Fibroblast of skin of left biceps (primary cell): ENCODE data around the gene UAP1.

Experiments
- DNase-seq, 2 experiments: peaks; one replicate each; pipeline ENCODE4 v3.0.0-alpha.2; 2013; ENCODE audit warnings: low read depth in 2 of 2

The UAP1 gene

GRCh38 chr1:162561616-162562469 is at the start of gene UAP1:
TSS of gene UAP1 (plus strand) at chr1:162561722. CDS start at chr1:162566069, 4,347 bp downstream.
- no peak for DNase-seq

- DNase-seq, result no peak
These were observed 34.2 kb upstream of the UAP1 start for GRCh38 chr1:162527314-162527713.

- DNase-seq, result no peak
These were observed 31.1 kb upstream of the UAP1 start for GRCh38 chr1:162530307-162530987.

GRCh38 chr1:162530988-162531319 is 30.6 kb upstream of the UAP1 start:
- no peak for DNase-seq

GRCh38 chr1:162535501-162535900 is 26.0 kb upstream of the UAP1 start:
- peak in 1 of 2 experiments; percentile 15 for DNase-seq

GRCh38 chr1:162536511-162536910 is 25.0 kb upstream of the UAP1 start:
- DNase-seq, result peak in 1 of 2 experiments; percentile 56

GRCh38 chr1:162537216-162537615 is 24.3 kb upstream of the UAP1 start:
- no peak for DNase-seq

GRCh38 chr1:162538815-162539431 is 22.6 kb upstream of the UAP1 start:
- DNase-seq, result peak; percentile 91 to 93

GRCh38 chr1:162541619-162542141 is 19.8 kb upstream of the UAP1 start:
- DNase-seq, result peak; percentile 95

GRCh38 chr1:162543228-162543627 is 18.3 kb upstream of the UAP1 start:
- DNase-seq, result no peak

- DNase-seq, result no peak
These were observed 13.4 kb upstream of the UAP1 start for GRCh38 chr1:162548170-162548569.

GRCh38 chr1:162549001-162549400 is 12.5 kb upstream of the UAP1 start:
- no peak for DNase-seq

- no peak for DNase-seq
These were observed 10.6 kb upstream of the UAP1 start for GRCh38 chr1:162550925-162551324.

- no peak for DNase-seq
These were observed 9.4 kb upstream of the UAP1 start for GRCh38 chr1:162551969-162552683.

- DNase-seq, result no peak
These were observed 8.8 kb upstream of the UAP1 start for GRCh38 chr1:162552684-162553252.

GRCh38 chr1:162554258-162554657 is 7.3 kb upstream of the UAP1 start:
- DNase-seq, result no peak

GRCh38 chr1:162557536-162557935 is 4.0 kb upstream of the UAP1 start:
- no peak for DNase-seq

GRCh38 chr1:162560303-162561036 is 1.1 kb upstream of the UAP1 start:
- no peak for DNase-seq

- DNase-seq, result peak; percentile 96
These were observed 396 bp upstream of the UAP1 start for GRCh38 chr1:162561037-162561615.

GRCh38 chr1:162562470-162562828 is 927 bp downstream of the UAP1 start:
- no peak for DNase-seq
